ENCODE measurements around the gene COPS2.

Gene COPS2

GRCh38 chr15:49135342-49135857 is 20.0 kb downstream of the COPS2 start:
- Histone ChIP-seq H3K4me1 (ENCODE audit: control insufficient read depth, insufficient read depth, low read length) (no peaks in the 10 kb centered on the region), H3K9ac (ENCODE audit: low read length) (no peak overlapping the region), H3K9me3 (ENCODE audit: control insufficient read depth, insufficient read depth, low read depth, low read length) (no peaks in the 10 kb centered on the region), H3K27me3 (ENCODE audit: control insufficient read depth, insufficient read depth, low read length) (no peaks in the 10 kb centered on the region), H3K4me3 (ENCODE audit: low read depth, low read length) (no peak overlapping the region), H3K36me3 (ENCODE audit: control insufficient read depth, insufficient read depth, low read length) (peaks cover 93% of the 10 kb centered on the region), H3K27ac (ENCODE audit: low read depth, low read length) (no peak overlapping the region)

- H3K9me3 ChIP-seq (ENCODE audit: control insufficient read depth, insufficient read depth, low read depth, low read length): no peaks in the 10 kb centered on the region
- no peaks in the 10 kb centered on the region for H3K27me3 ChIP-seq (ENCODE audit: control insufficient read depth, insufficient read depth, low read length)
- no peak overlapping the region for H3K9ac ChIP-seq (ENCODE audit: low read length)
- peaks cover 96% of the 10 kb centered on the region for H3K36me3 ChIP-seq (ENCODE audit: control insufficient read depth, insufficient read depth, low read length)
- no peak overlapping the region for H3K4me3 ChIP-seq (ENCODE audit: low read depth, low read length)
- H3K27ac ChIP-seq (ENCODE audit: low read depth, low read length): no peak overlapping the region
- H3K4me1 ChIP-seq (ENCODE audit: control insufficient read depth, insufficient read depth, low read length): no peaks in the 10 kb centered on the region
Measured at GRCh38 chr15:49134683-49135341, 20.6 kb downstream of the COPS2 start.

- peaks cover 95% of the 10 kb centered on the region for H3K36me3 ChIP-seq (ENCODE audit: control insufficient read depth, insufficient read depth, low read length)
- H3K4me1 ChIP-seq (ENCODE audit: control insufficient read depth, insufficient read depth, low read length): no peaks in the 10 kb centered on the region
- H3K9me3 ChIP-seq (ENCODE audit: control insufficient read depth, insufficient read depth, low read depth, low read length): no peaks in the 10 kb centered on the region
- no peak overlapping the region for H3K9ac ChIP-seq (ENCODE audit: low read length)
- no peak overlapping the region for H3K27ac ChIP-seq (ENCODE audit: low read depth, low read length)
- no peak overlapping the region for H3K4me3 ChIP-seq (ENCODE audit: low read depth, low read length)
- H3K27me3 ChIP-seq (ENCODE audit: control insufficient read depth, insufficient read depth, low read length): no peaks in the 10 kb centered on the region
Measured at GRCh38 chr15:49131403-49131802, 24.0 kb downstream of the COPS2 start.

GRCh38 chr15:49124371-49124770 is 31.0 kb downstream of the COPS2 start:
- peaks cover 34% of the 10 kb centered on the region for H3K36me3 ChIP-seq (ENCODE audit: control insufficient read depth, insufficient read depth, low read length)
- H3K27ac ChIP-seq (ENCODE audit: low read depth, low read length): no peak overlapping the region; the same call in 1 of the 2 replicates
- H3K9me3 ChIP-seq (ENCODE audit: control insufficient read depth, insufficient read depth, low read depth, low read length): no peaks in the 10 kb centered on the region
- H3K9ac ChIP-seq (ENCODE audit: low read length): no peak overlapping the region
- no peaks in the 10 kb centered on the region for H3K27me3 ChIP-seq (ENCODE audit: control insufficient read depth, insufficient read depth, low read length)
- H3K4me1 ChIP-seq (ENCODE audit: control insufficient read depth, insufficient read depth, low read length): no peaks in the 10 kb centered on the region; the same call in 1 of the 2 replicates
- H3K4me3 ChIP-seq (ENCODE audit: low read depth, low read length): no peak overlapping the region

GRCh38 chr15:49122541-49123062 is 32.8 kb downstream of the COPS2 start:
- Histone ChIP-seq H3K4me3 (ENCODE audit: low read depth, low read length) (no peak overlapping the region), H3K36me3 (ENCODE audit: control insufficient read depth, insufficient read depth, low read length) (peaks cover 17% of the 10 kb centered on the region), H3K4me1 (ENCODE audit: control insufficient read depth, insufficient read depth, low read length) (no peaks in the 10 kb centered on the region; the same call in 1 of the 2 replicates), H3K9ac (ENCODE audit: low read length) (no peak overlapping the region), H3K9me3 (ENCODE audit: control insufficient read depth, insufficient read depth, low read depth, low read length) (no peaks in the 10 kb centered on the region), H3K27ac (ENCODE audit: low read depth, low read length) (no peak overlapping the region), H3K27me3 (ENCODE audit: control insufficient read depth, insufficient read depth, low read length) (no peaks in the 10 kb centered on the region)

- Histone ChIP-seq H3K27ac (ENCODE audit: low read depth, low read length) (no peak overlapping the region), H3K4me1 (ENCODE audit: control insufficient read depth, insufficient read depth, low read length) (no peaks in the 10 kb centered on the region; the same call in 1 of the 2 replicates), H3K9ac (ENCODE audit: low read length) (no peak overlapping the region), H3K9me3 (ENCODE audit: control insufficient read depth, insufficient read depth, low read depth, low read length) (no peaks in the 10 kb centered on the region), H3K4me3 (ENCODE audit: low read depth, low read length) (no peak overlapping the region), H3K27me3 (ENCODE audit: control insufficient read depth, insufficient read depth, low read length) (no peaks in the 10 kb centered on the region), H3K36me3 (ENCODE audit: control insufficient read depth, insufficient read depth, low read length) (peaks cover 10% of the 10 kb centered on the region)
Measured at GRCh38 chr15:49121901-49122300, 33.5 kb downstream of the COPS2 start.

GRCh38 chr15:49120832-49121231 is 34.6 kb downstream of the COPS2 start:
- H3K27ac ChIP-seq (ENCODE audit: low read depth, low read length): no peak overlapping the region
- no peaks in the 10 kb centered on the region for H3K9me3 ChIP-seq (ENCODE audit: control insufficient read depth, insufficient read depth, low read depth, low read length)
- no peaks in the 10 kb centered on the region; the same call in 1 of the 2 replicates for H3K4me1 ChIP-seq (ENCODE audit: control insufficient read depth, insufficient read depth, low read length)
- H3K27me3 ChIP-seq (ENCODE audit: control insufficient read depth, insufficient read depth, low read length): no peaks in the 10 kb centered on the region
- no peak overlapping the region for H3K4me3 ChIP-seq (ENCODE audit: low read depth, low read length)
- no peak overlapping the region for H3K9ac ChIP-seq (ENCODE audit: low read length)
- peaks cover 7% of the 10 kb centered on the region for H3K36me3 ChIP-seq (ENCODE audit: control insufficient read depth, insufficient read depth, low read length)

- Histone ChIP-seq H3K9me3 (ENCODE audit: control insufficient read depth, insufficient read depth, low read depth, low read length) (peaks cover 3% of the 10 kb centered on the region; the same call in 1 of the 2 replicates), H3K27ac (ENCODE audit: low read depth, low read length) (no peak overlapping the region), H3K27me3 (ENCODE audit: control insufficient read depth, insufficient read depth, low read length) (no peaks in the 10 kb centered on the region), H3K36me3 (ENCODE audit: control insufficient read depth, insufficient read depth, low read length) (peaks cover 10% of the 10 kb centered on the region; the same call in 1 of the 2 replicates), H3K4me3 (ENCODE audit: low read depth, low read length) (no peak overlapping the region), H3K4me1 (ENCODE audit: control insufficient read depth, insufficient read depth, low read length) (no peaks in the 10 kb centered on the region; the same call in 1 of the 2 replicates), H3K9ac (ENCODE audit: low read length) (no peak overlapping the region)
Measured at GRCh38 chr15:49116108-49116857, 39.1 kb downstream of the COPS2 start.

GRCh38 chr15:49115062-49115461 is 40.3 kb downstream of the COPS2 start:
- H3K9ac ChIP-seq (ENCODE audit: low read length): no peak overlapping the region
- H3K36me3 ChIP-seq (ENCODE audit: control insufficient read depth, insufficient read depth, low read length): peaks cover 10% of the 10 kb centered on the region; the same call in 1 of the 2 replicates
- H3K27ac ChIP-seq (ENCODE audit: low read depth, low read length): no peak overlapping the region
- H3K27me3 ChIP-seq (ENCODE audit: control insufficient read depth, insufficient read depth, low read length): no peaks in the 10 kb centered on the region
- H3K4me3 ChIP-seq (ENCODE audit: low read depth, low read length): no peak overlapping the region
- H3K9me3 ChIP-seq (ENCODE audit: control insufficient read depth, insufficient read depth, low read depth, low read length): peaks cover 3% of the 10 kb centered on the region; the same call in 1 of the 2 replicates
- H3K4me1 ChIP-seq (ENCODE audit: control insufficient read depth, insufficient read depth, low read length): peaks cover 5% of the 10 kb centered on the region; the same call in 1 of the 2 replicates

GRCh38 chr15:49110158-49110944 is 45.0 kb downstream of the COPS2 start:
- Histone ChIP-seq H3K36me3 (ENCODE audit: control insufficient read depth, insufficient read depth, low read length) (peaks cover 10% of the 10 kb centered on the region; the same call in 1 of the 2 replicates), H3K9me3 (ENCODE audit: control insufficient read depth, insufficient read depth, low read depth, low read length) (peaks cover 3% of the 10 kb centered on the region; the same call in 1 of the 2 replicates), H3K4me1 (ENCODE audit: control insufficient read depth, insufficient read depth, low read length) (peaks cover 7% of the 10 kb centered on the region; the same call in 1 of the 2 replicates), H3K27ac (ENCODE audit: low read depth, low read length) (no peak overlapping the region), H3K9ac (ENCODE audit: low read length) (no peak overlapping the region), H3K27me3 (ENCODE audit: control insufficient read depth, insufficient read depth, low read length) (no peaks in the 10 kb centered on the region), H3K4me3 (ENCODE audit: low read depth, low read length) (no peak overlapping the region)
